Measurements from ENCODE around the gene TPSG1. TPM values are rescaled to one million over a fixed set of nuclear protein-coding genes. Genes with fewer than 3 reads are reported as not detected.

Gene TPSG1
- total RNA-seq, 1 donor from 2014 or later = not detected

DNA sequence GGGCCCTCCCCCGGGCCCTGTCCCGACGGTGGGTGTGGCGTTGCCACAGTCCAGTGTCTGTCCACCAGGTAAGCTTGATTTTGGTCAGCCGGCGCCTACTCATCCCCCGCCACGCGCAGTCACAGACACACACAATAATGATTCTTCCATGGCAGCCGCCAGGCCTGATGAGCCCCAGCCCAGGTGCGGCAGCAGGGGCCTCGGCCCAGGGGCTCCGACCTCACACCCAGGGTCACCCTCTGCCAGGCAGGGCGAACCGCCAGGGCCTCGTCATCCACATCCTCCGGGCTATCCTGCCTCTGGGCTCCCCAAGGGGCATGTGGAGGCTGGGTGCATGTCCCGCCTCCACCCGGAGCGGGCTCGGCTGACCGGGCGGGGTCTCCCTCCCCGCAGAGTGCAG, 7.5 kb downstream of the TPSG1 start:
- Mint-ChIP-seq H3K9me3 (ENCODE audit: unreplicated experiment) (peaks cover 6% of the 10 kb centered on the region), H3K27ac (ENCODE audit: unreplicated experiment) (no peak overlapping the region)
- TF ChIP-seq, protein P1, sequence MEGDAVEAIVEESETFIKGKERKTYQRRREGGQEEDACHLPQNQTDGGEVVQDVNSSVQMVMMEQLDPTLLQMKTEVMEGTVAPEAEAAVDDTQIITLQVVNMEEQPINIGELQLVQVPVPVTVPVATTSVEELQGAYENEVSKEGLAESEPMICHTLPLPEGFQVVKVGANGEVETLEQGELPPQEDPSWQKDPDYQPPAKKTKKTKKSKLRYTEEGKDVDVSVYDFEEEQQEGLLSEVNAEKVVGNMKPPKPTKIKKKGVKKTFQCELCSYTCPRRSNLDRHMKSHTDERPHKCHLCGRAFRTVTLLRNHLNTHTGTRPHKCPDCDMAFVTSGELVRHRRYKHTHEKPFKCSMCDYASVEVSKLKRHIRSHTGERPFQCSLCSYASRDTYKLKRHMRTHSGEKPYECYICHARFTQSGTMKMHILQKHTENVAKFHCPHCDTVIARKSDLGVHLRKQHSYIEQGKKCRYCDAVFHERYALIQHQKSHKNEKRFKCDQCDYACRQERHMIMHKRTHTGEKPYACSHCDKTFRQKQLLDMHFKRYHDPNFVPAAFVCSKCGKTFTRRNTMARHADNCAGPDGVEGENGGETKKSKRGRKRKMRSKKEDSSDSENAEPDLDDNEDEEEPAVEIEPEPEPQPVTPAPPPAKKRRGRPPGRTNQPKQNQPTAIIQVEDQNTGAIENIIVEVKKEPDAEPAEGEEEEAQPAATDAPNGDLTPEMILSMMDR (IDR thresholded peaks at IDR 0.05; ENCODE audit: partially characterized antibody, unreplicated experiment) = no peak

DNA sequence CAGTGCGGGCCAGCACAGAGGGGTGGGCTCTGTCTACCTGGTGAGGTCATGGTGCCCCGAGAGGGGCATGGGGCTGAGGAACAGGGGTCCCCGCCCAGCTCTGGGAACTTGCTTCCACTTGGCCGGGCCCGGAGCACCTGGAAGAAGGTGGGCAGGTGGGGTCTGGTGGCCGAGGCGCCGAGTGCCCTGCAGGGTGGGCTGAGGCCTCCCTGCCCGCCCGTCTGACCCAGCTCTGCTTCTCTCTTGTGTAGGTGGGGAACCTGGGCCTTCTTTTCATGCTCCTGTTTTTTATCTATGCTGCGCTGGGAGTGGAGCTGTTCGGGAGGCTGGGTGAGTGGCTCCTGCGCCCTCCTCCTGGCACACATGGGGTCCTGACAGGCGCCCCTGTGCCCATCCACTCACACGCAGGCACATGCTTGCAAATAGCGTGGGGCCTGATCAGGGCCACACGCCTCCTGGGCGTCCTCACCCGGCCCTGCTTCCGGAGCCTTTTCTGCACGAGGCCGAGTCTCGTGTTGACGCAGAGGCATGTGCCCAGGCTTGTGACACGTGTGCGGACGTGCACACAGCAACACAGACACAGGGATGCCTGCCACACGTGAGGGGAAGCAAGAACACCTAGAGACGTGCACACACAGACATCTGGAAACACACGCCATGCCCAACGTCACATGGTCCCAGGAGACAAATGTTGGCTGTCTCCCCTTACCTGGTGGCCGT, 8.2 kb downstream of the TPSG1 start:
- Mint-ChIP-seq H3K27me3 (ENCODE audit: unreplicated experiment) (peaks cover 8% of the 10 kb centered on the region), H3K4me1 (ENCODE audit: low read depth, unreplicated experiment) (no peaks in the 10 kb centered on the region), H3K27ac (ENCODE audit: unreplicated experiment) (no peak overlapping the region), H3K9me3 (ENCODE audit: unreplicated experiment) (peaks cover 6% of the 10 kb centered on the region), H3K36me3 (ENCODE audit: unreplicated experiment) (no peaks in the 10 kb centered on the region), H3K4me3 (ENCODE audit: unreplicated experiment) (no peak overlapping the region)
- DNase-seq = no peak
- TF ChIP-seq, protein P1 (IDR thresholded peaks at IDR 0.05; ENCODE audit: partially characterized antibody, unreplicated experiment) = no peak

More for the DNA sequence above, 7.5 kb downstream of the TPSG1 start:
- H3K4me3 Mint-ChIP-seq (ENCODE audit: unreplicated experiment) = no peak overlapping the region
- no peak for DNase-seq
- no peaks in the 10 kb centered on the region for H3K36me3 Mint-ChIP-seq (ENCODE audit: unreplicated experiment)
- no peaks in the 10 kb centered on the region for H3K4me1 Mint-ChIP-seq (ENCODE audit: low read depth, unreplicated experiment)
- peaks cover 8% of the 10 kb centered on the region for H3K27me3 Mint-ChIP-seq (ENCODE audit: unreplicated experiment)

DNA sequence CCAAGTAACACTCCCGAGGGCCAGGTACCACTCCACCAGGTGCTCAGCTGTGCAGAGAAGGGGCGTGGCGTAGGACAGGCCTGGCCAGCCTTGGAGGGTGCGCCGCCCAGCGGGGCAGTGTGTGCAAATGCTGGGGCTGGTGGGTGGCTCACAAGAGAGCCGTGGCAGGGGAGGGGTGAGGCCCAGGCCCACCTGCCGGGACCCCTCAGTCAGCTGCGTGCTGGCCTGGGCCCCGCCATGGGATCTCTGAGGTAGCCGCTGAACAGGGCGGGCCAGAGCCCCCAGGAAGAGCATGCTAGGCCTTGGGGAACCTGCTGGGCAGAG, 8.8 kb downstream of the TPSG1 start:
- Mint-ChIP-seq H3K27me3 (ENCODE audit: unreplicated experiment) (peaks cover 4% of the 10 kb centered on the region), H3K36me3 (ENCODE audit: unreplicated experiment) (no peaks in the 10 kb centered on the region), H3K9me3 (ENCODE audit: unreplicated experiment) (peaks cover 3% of the 10 kb centered on the region), H3K4me3 (ENCODE audit: unreplicated experiment) (no peak overlapping the region), H3K4me1 (ENCODE audit: low read depth, unreplicated experiment) (no peaks in the 10 kb centered on the region), H3K27ac (ENCODE audit: unreplicated experiment) (no peak overlapping the region)
- TF ChIP-seq, protein P1 (IDR thresholded peaks at IDR 0.05; ENCODE audit: partially characterized antibody, unreplicated experiment) = no peak
- DNase-seq = no peak

DNA sequence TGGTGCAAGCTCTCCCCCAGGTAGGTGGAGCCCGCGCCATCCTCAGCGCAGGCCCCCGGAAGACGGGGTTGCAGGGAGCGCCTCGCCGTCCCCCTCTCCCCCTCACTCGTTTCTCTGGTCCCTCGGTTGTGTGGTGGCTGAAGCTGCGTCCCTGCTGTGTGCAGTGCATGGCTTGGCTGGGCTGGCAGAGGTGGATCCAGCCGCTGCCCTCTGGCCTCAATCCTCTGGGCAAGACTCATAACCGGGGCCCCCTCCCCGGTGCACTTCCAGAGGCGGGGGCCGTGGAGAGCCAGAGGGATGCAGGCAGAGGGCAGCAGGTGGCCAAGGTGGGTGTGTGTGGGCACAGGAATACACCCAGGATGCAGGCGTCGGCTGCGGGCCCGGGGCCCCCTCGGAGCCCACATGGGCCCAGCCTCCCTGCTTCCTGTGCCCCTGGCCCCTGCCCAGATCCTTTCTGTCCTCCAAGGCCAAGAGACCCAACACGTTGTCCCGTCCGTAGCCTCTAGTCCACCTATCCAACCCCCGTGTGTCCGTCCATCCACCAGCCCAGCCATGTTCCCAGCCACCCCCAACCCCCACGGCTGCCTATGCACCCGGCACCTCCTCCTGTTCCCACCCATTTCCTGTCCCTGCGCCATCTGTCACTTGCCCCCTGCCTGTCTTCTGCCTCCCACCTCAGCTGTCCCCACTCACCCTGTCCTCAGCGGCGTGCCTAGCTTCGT, 9.3 kb downstream of the TPSG1 start:
- H3K36me3 Mint-ChIP-seq (ENCODE audit: unreplicated experiment) = no peaks in the 10 kb centered on the region
- TF ChIP-seq, protein P1 (IDR thresholded peaks at IDR 0.05; ENCODE audit: partially characterized antibody, unreplicated experiment) = no peak
- H3K27ac Mint-ChIP-seq (ENCODE audit: unreplicated experiment) = no peak overlapping the region
- no peak for DNase-seq
- peaks cover 4% of the 10 kb centered on the region for H3K27me3 Mint-ChIP-seq (ENCODE audit: unreplicated experiment)
- H3K4me1 Mint-ChIP-seq (ENCODE audit: low read depth, unreplicated experiment) = no peaks in the 10 kb centered on the region
- peaks cover 3% of the 10 kb centered on the region for H3K9me3 Mint-ChIP-seq (ENCODE audit: unreplicated experiment)
- H3K4me3 Mint-ChIP-seq (ENCODE audit: unreplicated experiment) = no peak overlapping the region

DNA sequence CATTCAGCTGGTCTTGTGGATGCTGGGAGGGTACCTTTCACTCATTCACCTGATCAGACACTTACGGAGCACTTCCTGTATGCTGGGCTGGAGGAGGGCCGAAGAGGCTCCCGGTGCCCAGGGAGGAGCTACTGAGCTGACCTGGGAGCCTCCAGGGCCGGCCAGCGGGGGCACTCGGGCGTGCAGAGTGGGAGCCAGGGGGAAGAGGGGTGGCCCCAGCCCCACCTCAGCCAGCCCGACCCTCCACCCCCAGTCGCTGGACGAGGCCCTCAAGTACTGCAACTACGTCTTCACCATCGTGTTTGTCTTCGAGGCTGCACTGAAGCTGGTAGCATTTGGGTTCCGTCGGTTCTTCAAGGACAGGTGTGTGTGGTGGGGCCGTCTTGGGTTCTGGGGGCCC, 10.3 kb downstream of the TPSG1 start:
- Mint-ChIP-seq H3K27ac (ENCODE audit: unreplicated experiment) (no peak overlapping the region), H3K36me3 (ENCODE audit: unreplicated experiment) (no peaks in the 10 kb centered on the region), H3K4me3 (ENCODE audit: unreplicated experiment) (no peak overlapping the region), H3K9me3 (ENCODE audit: unreplicated experiment) (peaks cover 3% of the 10 kb centered on the region), H3K4me1 (ENCODE audit: low read depth, unreplicated experiment) (no peaks in the 10 kb centered on the region), H3K27me3 (ENCODE audit: unreplicated experiment) (peaks cover 4% of the 10 kb centered on the region)
- TF ChIP-seq, protein P1 (IDR thresholded peaks at IDR 0.05; ENCODE audit: partially characterized antibody, unreplicated experiment) = no peak
- no peak for DNase-seq
